ENCODE results near the gene KLHDC4.
"Not testable (repeated sequence)": the region's sequence is repeated elsewhere in the genome, so short reads cannot be mapped to it uniquely, and the experiment has no call there.

KLHDC4 gene

GRCh38 chr16:87742781-87743490 lies 22.9 kb downstream of the KLHDC4 start:
- no peak for DNase-seq (ENCODE audit: low read depth in 3 of 3)

DNA sequence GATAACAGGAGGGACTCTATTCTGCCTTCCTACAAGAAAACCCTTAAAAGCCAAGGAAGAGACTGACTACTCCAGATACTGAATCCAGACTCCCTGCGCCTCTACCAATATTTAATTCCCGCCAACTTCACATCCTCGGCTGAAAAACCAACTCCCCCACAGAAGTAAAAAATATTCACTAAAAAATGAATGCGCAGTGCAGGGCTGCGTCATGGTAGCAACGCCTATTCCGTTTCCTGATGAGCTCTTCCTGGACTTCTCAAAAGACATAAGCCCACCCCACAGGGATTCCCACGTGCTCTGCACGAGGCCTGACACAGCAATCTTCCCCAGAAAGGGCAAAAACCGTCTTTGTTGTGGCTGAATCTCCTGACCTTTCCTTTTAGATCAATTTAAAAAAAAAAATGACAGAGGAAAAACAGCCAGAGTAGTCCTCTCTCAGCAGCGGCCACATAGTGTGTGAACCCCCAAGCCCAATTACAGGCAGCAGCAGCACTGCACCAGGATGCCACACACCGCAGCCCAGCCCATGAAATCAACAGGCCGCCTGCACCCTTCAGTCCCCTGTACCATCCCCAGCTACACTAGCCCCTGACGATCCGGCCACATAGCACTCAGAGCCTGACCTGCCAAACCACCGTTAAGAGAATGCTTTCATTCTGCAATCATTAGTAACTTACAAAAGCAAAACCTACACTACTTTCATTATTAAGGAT lies 23.9 kb downstream of the KLHDC4 start:
- DNase-seq (ENCODE audit: low read depth in 3 of 3) = no peak

- DNase-seq (ENCODE audit: low read depth in 3 of 3) = no peak
Measured at GRCh38 chr16:87740909-87741424, 24.8 kb downstream of the KLHDC4 start.

DNA sequence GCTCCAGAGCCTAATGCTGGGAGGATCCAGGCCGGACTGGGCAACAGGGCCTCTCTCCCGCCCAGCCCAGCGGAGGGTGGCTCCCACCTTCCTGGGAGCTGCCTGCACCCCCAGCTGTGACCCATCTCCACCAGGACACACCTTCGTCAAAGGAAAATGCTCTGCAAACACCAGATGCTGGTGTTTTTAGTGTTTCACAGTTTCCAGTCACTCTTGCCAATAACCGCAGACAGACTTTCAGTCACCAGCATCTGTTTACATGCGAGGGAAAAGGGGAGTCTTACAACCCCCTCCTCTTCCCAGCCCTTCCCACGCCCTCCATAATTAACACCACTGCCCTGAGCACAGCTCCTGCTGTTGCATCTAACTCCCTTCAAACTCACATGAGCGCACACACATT lies 25.3 kb downstream of the KLHDC4 start:
- no peak for DNase-seq (ENCODE audit: low read depth in 3 of 3)

DNA sequence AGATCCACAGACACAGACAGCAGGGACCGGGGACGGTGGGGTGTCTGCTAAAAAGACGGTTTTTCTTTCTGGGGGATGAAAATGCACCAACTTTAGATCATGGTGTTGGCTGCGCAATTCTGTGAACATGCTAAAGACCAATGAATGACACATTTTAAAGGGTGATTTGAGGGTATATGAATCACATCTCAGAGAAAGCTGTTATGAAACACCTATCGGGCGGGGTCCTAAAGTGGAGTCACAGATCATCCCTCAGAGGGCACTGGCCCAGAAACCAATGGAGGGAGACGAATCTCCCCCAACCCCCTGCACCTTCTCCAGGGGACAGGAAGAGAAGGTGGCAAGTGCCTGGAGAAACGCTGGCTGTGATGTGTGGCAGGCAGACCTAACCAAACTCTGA lies 26.0 kb downstream of the KLHDC4 start:
- no peak for DNase-seq (ENCODE audit: low read depth in 3 of 3)

DNA sequence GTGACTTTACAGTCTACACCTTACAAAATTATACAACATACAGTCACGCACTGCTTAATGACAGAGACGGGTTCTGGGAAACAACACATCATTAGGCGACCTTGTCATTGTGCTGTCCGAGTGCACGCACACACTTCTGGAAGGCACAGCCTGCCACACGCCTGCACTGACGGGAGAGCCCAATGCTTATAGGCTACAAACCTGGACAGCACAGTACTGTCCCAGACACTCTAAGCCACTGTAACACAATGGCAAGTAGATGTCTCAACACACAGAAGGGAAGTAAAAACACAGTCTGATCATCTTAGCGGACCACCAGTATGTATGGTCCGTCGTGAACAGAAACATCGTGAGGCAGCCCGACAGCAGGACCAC lies 29.8 kb downstream of the KLHDC4 start:
- DNase-seq (ENCODE audit: low read depth in 3 of 3) = no peak

GRCh38 chr16:87735270-87736007 lies 30.3 kb downstream of the KLHDC4 start:
- DNase-seq (ENCODE audit: low read depth in 3 of 3) = no peak

DNA sequence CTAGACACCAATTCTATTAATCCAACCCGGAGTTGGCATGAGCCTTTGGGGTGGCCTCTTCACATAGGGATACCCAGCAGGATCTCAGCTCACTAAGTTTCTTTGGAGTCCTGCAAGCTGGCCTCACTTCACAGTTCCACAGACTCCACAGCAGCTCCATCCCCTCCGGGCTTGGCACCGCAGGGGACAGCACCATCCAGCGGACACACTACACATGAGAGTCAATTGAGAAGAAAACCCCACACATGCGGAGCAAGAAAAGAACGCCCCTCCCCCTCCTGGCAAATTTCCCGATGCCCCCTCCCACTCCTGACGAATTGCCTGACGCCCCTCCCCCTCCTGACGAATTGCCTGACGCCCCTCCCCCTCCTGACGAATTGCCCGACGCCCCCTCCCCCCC lies 31.1 kb downstream of the KLHDC4 start:
- no peak for DNase-seq (ENCODE audit: low read depth in 3 of 3)

- no peak for DNase-seq (ENCODE audit: low read depth in 3 of 3)
Measured at GRCh38 chr16:87733190-87733589, 32.6 kb downstream of the KLHDC4 start.

DNA sequence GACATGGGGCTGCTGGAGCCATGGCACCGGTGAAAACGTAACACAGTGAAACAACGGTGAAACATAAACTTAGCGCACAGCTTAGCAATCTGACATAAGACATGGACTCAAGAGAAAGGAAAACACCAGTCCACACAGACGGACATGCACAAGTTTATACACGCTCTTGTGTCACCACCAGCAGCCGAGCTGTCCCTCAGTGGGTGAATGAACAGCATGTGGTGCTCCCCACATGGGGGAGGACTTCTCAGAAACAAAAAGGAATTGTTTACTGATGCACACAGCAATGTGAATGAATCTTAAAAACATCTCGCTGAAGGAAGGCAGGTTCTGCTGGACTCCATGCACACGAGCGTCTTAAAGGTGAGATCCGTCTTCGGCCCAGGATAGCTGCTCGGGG lies 34.2 kb downstream of the KLHDC4 start:
- DNase-seq (ENCODE audit: low read depth in 3 of 3) = no peak

- DNase-seq (ENCODE audit: low read depth in 3 of 3) = no peak
Measured at GRCh38 chr16:87729266-87729954, 36.4 kb downstream of the KLHDC4 start.

- no peak for DNase-seq (ENCODE audit: low read depth in 3 of 3)
Measured at GRCh38 chr16:87728026-87728425, 37.8 kb downstream of the KLHDC4 start.

DNA sequence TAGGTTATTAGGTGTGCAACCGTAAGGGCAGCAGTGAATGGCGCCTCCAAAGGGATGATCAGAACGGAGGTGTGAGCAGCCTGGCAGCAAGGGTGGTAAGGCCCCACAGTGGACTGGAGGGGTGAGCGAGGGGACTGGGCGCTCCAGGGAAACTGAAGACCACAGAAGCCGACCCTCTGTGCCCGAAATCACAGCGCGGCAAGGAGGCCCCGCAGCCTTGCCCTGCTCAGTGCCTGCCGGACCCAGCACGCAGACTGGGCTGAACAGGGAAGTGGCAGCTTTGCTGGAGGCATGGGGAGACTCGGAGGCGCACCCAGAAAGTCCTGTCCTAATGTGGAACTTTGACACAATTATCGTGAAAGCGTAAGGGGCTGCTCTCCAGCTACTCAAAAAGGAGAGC lies 38.4 kb downstream of the KLHDC4 start:
- DNase-seq (ENCODE audit: low read depth in 3 of 3) = no peak

- DNase-seq (ENCODE audit: low read depth in 3 of 3) = not testable (repeated sequence)
Measured at GRCh38 chr16:87726577-87726976, 39.2 kb downstream of the KLHDC4 start.

- no peak for DNase-seq (ENCODE audit: low read depth in 3 of 3)
Measured at GRCh38 chr16:87725596-87726235, 40.1 kb downstream of the KLHDC4 start.

DNA sequence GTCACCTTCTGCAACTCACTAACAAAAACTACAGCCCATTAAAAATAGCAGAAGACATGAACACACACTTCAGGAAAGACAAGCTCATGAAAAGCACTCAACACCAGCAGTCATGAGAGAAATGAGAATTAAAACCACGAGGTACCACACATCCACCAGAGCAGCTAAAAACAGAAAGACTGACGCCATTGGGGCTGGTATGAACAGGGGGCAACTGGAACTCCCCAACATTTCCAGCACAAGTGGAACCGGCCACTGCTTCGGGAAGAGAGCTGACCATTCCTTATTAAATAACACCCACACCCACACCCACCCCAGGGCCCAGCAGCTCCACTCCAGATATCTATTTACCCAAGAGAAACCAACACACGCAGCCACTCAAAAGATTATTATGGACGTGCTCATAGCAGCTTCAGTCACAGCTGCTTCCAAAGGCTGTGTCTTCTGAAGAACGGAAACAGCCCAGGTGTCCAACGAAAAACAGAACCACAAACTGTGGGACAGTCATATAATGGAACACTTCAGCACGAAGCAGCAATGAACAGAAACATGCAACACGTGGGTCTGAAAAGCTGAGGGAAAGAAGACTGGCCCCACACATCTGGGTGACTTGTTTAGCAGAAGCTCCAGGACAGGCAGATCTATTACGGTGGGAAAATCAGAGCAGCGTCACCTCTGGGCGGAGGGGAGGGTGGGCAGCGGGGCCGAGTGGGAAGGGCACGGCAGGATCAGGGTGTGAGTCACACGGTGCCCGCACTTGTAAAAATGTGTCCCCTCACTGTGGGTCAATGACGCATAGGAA lies 41.1 kb downstream of the KLHDC4 start:
- no peak for DNase-seq (ENCODE audit: low read depth in 3 of 3)

DNA sequence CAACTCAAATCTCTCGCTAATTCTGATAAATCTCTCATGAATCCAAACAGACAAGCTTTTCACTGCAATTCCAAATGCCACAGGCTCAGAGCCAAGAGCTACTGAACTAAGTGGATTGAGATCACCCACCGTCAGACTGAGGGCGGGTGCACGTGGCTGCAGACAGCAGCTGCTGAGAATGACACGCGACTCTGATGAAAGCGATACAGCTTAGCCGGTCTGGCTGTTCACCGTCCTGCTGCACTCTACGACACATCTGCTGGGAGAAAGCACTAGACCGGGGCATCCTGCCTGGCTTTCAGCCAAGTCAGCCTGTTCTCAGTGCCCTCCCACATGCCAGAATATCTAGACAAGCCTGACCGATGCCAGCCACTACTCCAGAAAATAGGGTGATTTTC lies 42.6 kb downstream of the KLHDC4 start:
- no peak for DNase-seq (ENCODE audit: low read depth in 3 of 3)

GRCh38 chr16:87722590-87723225 lies 43.1 kb downstream of the KLHDC4 start:
- DNase-seq (ENCODE audit: low read depth in 3 of 3) = no peak

GRCh38 chr16:87721622-87722585 lies 43.9 kb downstream of the KLHDC4 start:
- no peak for DNase-seq (ENCODE audit: low read depth in 3 of 3)
